B cell (primary cell): ENCODE results near the gene USB1. TPM values are rescaled to one million over a fixed set of nuclear protein-coding genes. Genes with fewer than 3 reads are reported as not detected.

Source experiments
- ATAC-seq: fragments of 200-7000 bp; cut with Tn5 transposase; one replicate; pipeline ENCODE4 v1.10.0; 2021; ENCODE audit warnings: low read depth, mild to moderate bottlenecking, moderate number of reproducible peaks, moderate library complexity
- CTCF ChIA-PET: fragments of 350-600 bp; sonication (Branson Sonifier 250); formaldehyde crosslinking; loops from one replicate; lab custom pipeline; 2021; ENCODE audit warnings: antibody characterized with exemption, inconsistent platforms; lab: Charles Lee
- POLR2A ChIA-PET: fragments of 350-600 bp; sonication (Branson Sonifier 250); formaldehyde crosslinking; loops from one replicate; lab custom pipeline; 2021; ENCODE audit warnings: antibody characterized with exemption; lab: Charles Lee
- DNase-seq: peaks from one replicate; pipeline ENCODE4 v3.0.0; 2013
- H2AFZ ChIP-seq: 2 replicates; pipeline ENCODE4 v1.6.1; 2012; ENCODE audit warnings: mild to moderate bottlenecking, low read depth, low read length; ENCODE audit not compliant: insufficient read depth, poor library complexity, severe bottlenecking
- H3K27ac ChIP-seq, 2 donors: 1 replicate in 1 of 2; 2 replicates in 1 of 2; pipeline ENCODE4 v1.5.1; 2012 to 2013; ENCODE audit warnings: low read length in 2 of 2, mild to moderate bottlenecking in 2 of 2, moderate library complexity in 1 of 2
- H3K27me3 ChIP-seq, 4 experiments: fragments of 200-600 bp in 1 of 4; sonication (generic) in 1 of 4; replicated peaks in 1 of 4; 1 replicate in 2 of 4; 2 replicates in 2 of 4; pipeline versions ENCODE4 v1.6.1 to v1.7.0; 2013 to 2016; ENCODE audit warnings: low read length in 3 of 4, mild to moderate bottlenecking in 2 of 4, mixed read lengths in 1 of 4, moderate library complexity in 1 of 4; ENCODE audit not compliant: insufficient read depth in 4 of 4, control insufficient read depth in 3 of 4; ENCODE audit errors: control extremely low read depth in 1 of 4
- H3K36me3 ChIP-seq, 2 experiments: replicated peaks in 1 of 2; 1 replicate in 1 of 2; 2 replicates in 1 of 2; pipeline versions ENCODE4 v1.6.1 to v1.7.1; 2013; ENCODE audit warnings: low read length in 1 of 2; ENCODE audit not compliant: insufficient read depth in 2 of 2, control insufficient read depth in 1 of 2; ENCODE audit errors: control extremely low read depth in 1 of 2, extremely low read depth in 1 of 2
- H3K4me1 ChIP-seq, 2 donors: fragments of 200-600 bp in 1 of 2; sonication (generic) in 1 of 2; 1 replicate in 1 of 2; 2 replicates in 1 of 2; pipeline versions ENCODE4 v1.5.1 to v1.6.1; 2013 to 2017; ENCODE audit warnings: low read length in 2 of 2; ENCODE audit not compliant: control insufficient read depth in 2 of 2, insufficient read depth in 2 of 2
- H3K4me2 ChIP-seq: replicated peaks from 2 replicates; pipeline ENCODE3; 2012; ENCODE audit warnings: mild to moderate bottlenecking, low read depth, low read length; ENCODE audit not compliant: poor library complexity, severe bottlenecking
- H3K4me3 ChIP-seq, 5 experiments: fragments of 200-600 bp in 1 of 5; sonication (generic) in 1 of 5; 1 replicate in 3 of 5; 2 replicates in 2 of 5; pipeline versions ENCODE4 v1.5.1 to v1.7.0; 2011 to 2016; ENCODE audit warnings: low read length in 4 of 5, mild to moderate bottlenecking in 4 of 5, low read depth in 2 of 5, control low read depth in 1 of 5, moderate library complexity in 1 of 5; ENCODE audit not compliant: insufficient read depth in 1 of 5; ENCODE audit errors: control extremely low read depth in 1 of 5, extremely low read depth in 1 of 5
- H3K79me2 ChIP-seq: fragments of 200-600 bp; sonication (generic); one replicate; pipeline ENCODE4 v1.6.0; 2016; ENCODE audit warnings: low read length; ENCODE audit not compliant: control insufficient read depth, insufficient read depth
- H3K9ac ChIP-seq: fragments of 200-600 bp; sonication (generic); 2 replicates; pipeline ENCODE4 v1.6.1; 2017; ENCODE audit warnings: mild to moderate bottlenecking, low read length, moderate library complexity
- H3K9me3 ChIP-seq, 3 donors: one replicate each; pipeline versions ENCODE4 v1.6.1 to v1.7.1; 2013; ENCODE audit warnings: low read length in 2 of 3; ENCODE audit not compliant: control insufficient read depth in 2 of 3, insufficient read depth in 1 of 3; ENCODE audit errors: control extremely low read depth in 1 of 3
- H4K20me1 ChIP-seq: 2 replicates; pipeline ENCODE4 v1.6.0; 2012; ENCODE audit warnings: mild to moderate bottlenecking, low read length; ENCODE audit not compliant: insufficient read depth, control insufficient read depth, poor library complexity, severe bottlenecking
- H3K27ac Mint-ChIP-seq: one replicate; pipeline ENCODE4 v1.8.0; 2021; ENCODE audit warnings: mixed read lengths
- H3K27me3 Mint-ChIP-seq: one replicate; pipeline ENCODE4 v1.8.0; 2021; ENCODE audit warnings: mixed read lengths
- H3K4me1 Mint-ChIP-seq: one replicate; pipeline ENCODE4 v1.8.0; 2021; ENCODE audit warnings: mixed read lengths
- H3K4me3 Mint-ChIP-seq: one replicate; pipeline ENCODE4 v1.8.0; 2021; ENCODE audit warnings: mixed read lengths
- H3K9me3 Mint-ChIP-seq: one replicate; pipeline ENCODE4 v1.8.0; 2022; ENCODE audit warnings: mixed read lengths; ENCODE audit not compliant: insufficient read depth
- CTCF ChIP-seq: fragments of 200-600 bp; IDR thresholded peaks from one replicate; pipeline ENCODE4 v1.8.0; 2022; ENCODE audit warnings: antibody characterized with exemption, mild to moderate bottlenecking
- EZH2 ChIP-seq: IDR thresholded peaks from 2 replicates; pipeline ENCODE4 v1.6.1; 2012; ENCODE audit warnings: borderline replicate concordance, low read depth, mild to moderate bottlenecking, moderate library complexity, low read length; ENCODE audit not compliant: insufficient read depth, poor library complexity, severe bottlenecking
- WGBS: methylation state at CpG from one replicate; pipeline ENCODE4 v1.1.5; 2013; ENCODE audit warnings: missing lambda C conversion rate; ENCODE audit not compliant: insufficient coverage; 5-methylcytosine and 5-hydroxymethylcytosine counted together
- intact Hi-C: fragments of 100-400 bp; cut with micrococcal nuclease; formaldehyde crosslinking; loops from one replicate; pipeline ENCODE4 v1.10.0; 2022
- polyA plus RNA-seq: library from polyadenylated mRNA; depleted of rRNA; stranded (reverse); fragments of >200 nt; gene quantifications from 2 replicates; pipeline ENCODE4 v1.2.3, GENCODE V29; 2012
- total RNA-seq, 2 donors: library from RNA; stranded (reverse); fragments of 120-200 nt in 1 of 2; gene quantifications; 1 replicate in 1 of 2; 2 replicates in 1 of 2; pipeline versions ENCODE4 v1.2.3 to v1.2.4, GENCODE V29; 2013 to 2022

The USB1 gene
- total and polyA plus RNA-seq, 2 donors (not counting 1 experiment from before 2014, with no cell fraction given) = 32.8 to 37.0 TPM

GRCh38 chr16:57959804-57960203 lies 41.4 kb upstream of the USB1 start:
- ATAC-seq (no peak), DNase-seq (no peak)
- H3K27me3 Mint-ChIP-seq = peaks cover 9% of the 10 kb centered on the region
- intact Hi-C loops = no loop called here
- no peak overlapping the region for H3K4me3 ChIP-seq
- POLR2A ChIA-PET = no interaction called here
- H4K20me1 ChIP-seq = no peaks in the 10 kb centered on the region
- H3K27me3 ChIP-seq = no peaks in the 10 kb centered on the region
- no peaks in the 10 kb centered on the region for H3K9me3 Mint-ChIP-seq
- H3K4me1 ChIP-seq = no peaks in the 10 kb centered on the region
- no peak overlapping the region for H3K4me3 Mint-ChIP-seq
- no peak overlapping the region for H3K27ac ChIP-seq
- no peaks in the 10 kb centered on the region for H3K36me3 ChIP-seq
- H3K9me3 ChIP-seq = peaks cover 0 to 10% (median 0%) of the 10 kb centered on the region in 3 donors
- no peak overlapping the region for H3K4me2 ChIP-seq
- WGBS = 86% methylated on average over 11 of the region's 11 CpGs
- H2AFZ ChIP-seq = no peak overlapping the region
- no peak for TF ChIP-seq EZH2
- CTCF ChIA-PET = interaction anchor here (0.7 kb wide), 1 partner anchor 113 kb away, joined by 3 read pairs; no protein-coding TSS in a partner anchor
- no peaks in the 10 kb centered on the region for H3K79me2 ChIP-seq
- no peak overlapping the region for H3K9ac ChIP-seq
- no peak overlapping the region for H3K27ac Mint-ChIP-seq
- H3K4me1 Mint-ChIP-seq = no peaks in the 10 kb centered on the region

GRCh38 chr16:57960310-57960709 lies 40.9 kb upstream of the USB1 start:
- TF ChIP-seq CTCF = no peak
- no peak for TF ChIP-seq EZH2
- Mint-ChIP-seq H3K27me3 (peaks cover 9% of the 10 kb centered on the region), H3K27ac (no peak overlapping the region), H3K9me3 (no peaks in the 10 kb centered on the region), H3K4me1 (no peaks in the 10 kb centered on the region), H3K4me3 (no peak overlapping the region)
- ChIA-PET CTCF (no interaction called here), POLR2A (no interaction called here)
- WGBS = 68% methylated on average over 3 of the region's 10 CpGs
- intact Hi-C loops = no loop called here
- H3K9me3 ChIP-seq = peaks cover 0 to 11% (median 0%) of the 10 kb centered on the region in 3 donors
- no peaks in the 10 kb centered on the region for H3K79me2 ChIP-seq
- H3K27me3 ChIP-seq = no peaks in the 10 kb centered on the region
- H3K9ac ChIP-seq = no peak overlapping the region
- no peak overlapping the region for H2AFZ ChIP-seq
- no peaks in the 10 kb centered on the region for H3K4me1 ChIP-seq
- H3K4me2 ChIP-seq = no peak overlapping the region
- ATAC-seq (no peak), DNase-seq (no peak)
- no peaks in the 10 kb centered on the region for H3K36me3 ChIP-seq
- no peak overlapping the region for H3K27ac ChIP-seq
- H4K20me1 ChIP-seq = no peaks in the 10 kb centered on the region
- H3K4me3 ChIP-seq = no peak overlapping the region
